ENCODE measurements around the gene DPM2. TPM values are rescaled to one million over a fixed set of nuclear protein-coding genes. Genes with fewer than 3 reads are reported as not detected.

The DPM2 gene
- total RNA-seq, 4 donors from 2014 or later, result 8.8 to 18.0 (median 13.5) TPM

- no peak for DNase-seq (ENCODE audit: low spot score)
- TF ChIP-seq CTCF (IDR thresholded peaks at IDR 0.05), result no peak
- ATAC-seq (ENCODE audit: low FRiP score), result no peak
These were observed 33.9 kb upstream of the DPM2 start for GRCh38 chr9:127971357-127972235.

GRCh38 chr9:127970401-127971313, 33.0 kb upstream of the DPM2 start:
- DNase-seq (ENCODE audit: low spot score) (no peak), ATAC-seq (ENCODE audit: low FRiP score) (no peak)
- TF ChIP-seq CTCF (IDR thresholded peaks at IDR 0.05), result no peak

- no peak for ATAC-seq (ENCODE audit: low FRiP score)
- DNase-seq (ENCODE audit: low spot score), result no peak
- TF ChIP-seq CTCF (IDR thresholded peaks at IDR 0.05), result no peak
These were observed 31.2 kb upstream of the DPM2 start for GRCh38 chr9:127968700-127969383.

- DNase-seq (ENCODE audit: low spot score), result no peak
- peak; percentile 22 for ATAC-seq (ENCODE audit: low FRiP score)
These were observed 30.4 kb upstream of the DPM2 start for GRCh38 chr9:127968042-127968441.

GRCh38 chr9:127967151-127967809, 29.6 kb upstream of the DPM2 start:
- no peak for TF ChIP-seq CTCF (IDR thresholded peaks at IDR 0.05)
- no peak for DNase-seq (ENCODE audit: low spot score)
- ATAC-seq (ENCODE audit: low FRiP score), result no peak

More at GRCh38 chr9:127968042-127968441, 30.4 kb upstream of the DPM2 start:
- no peak for TF ChIP-seq CTCF (IDR thresholded peaks at IDR 0.05)

GRCh38 chr9:127966416-127967150, 28.9 kb upstream of the DPM2 start:
- TF ChIP-seq CTCF (IDR thresholded peaks at IDR 0.05), result no peak
- DNase-seq (ENCODE audit: low spot score) (no peak), ATAC-seq (ENCODE audit: low FRiP score) (no peak)

Measured in omental fat pad (tissue), 4 donors.